ENCODE measurements around the gene RAB5B.
"Not testable (repeated sequence)": the region's sequence is repeated elsewhere in the genome, so short reads cannot be mapped to it uniquely, and the experiment has no call there.

RAB5B gene

DNA sequence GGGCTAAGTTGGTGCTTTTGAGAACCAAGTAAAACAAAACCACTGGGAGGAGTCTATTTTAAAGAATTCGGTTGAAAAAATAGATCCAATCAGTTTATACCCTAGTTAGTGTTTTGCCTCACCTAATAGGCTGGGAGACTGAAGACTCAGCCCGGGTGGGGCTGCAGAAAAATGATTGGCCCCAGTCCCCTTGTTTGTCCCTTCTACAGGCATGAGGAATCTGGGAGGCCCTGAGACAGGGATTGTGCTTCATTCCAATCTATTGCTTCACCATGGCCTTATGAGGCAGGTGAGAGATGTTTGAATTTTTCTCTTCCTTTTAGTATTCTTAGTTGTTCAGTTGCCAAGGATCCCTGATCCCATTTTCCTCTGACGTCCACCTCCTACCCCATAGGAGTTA is 1.8 kb upstream of the RAB5B start:
- DNase-seq (ENCODE audit: low spot score) = no peak
- in situ Hi-C loops (cut with MboI; ENCODE audit: low sequenced_read_pairs, unreplicated experiment) = no loop called here
- TF ChIP-seq, protein P1, sequence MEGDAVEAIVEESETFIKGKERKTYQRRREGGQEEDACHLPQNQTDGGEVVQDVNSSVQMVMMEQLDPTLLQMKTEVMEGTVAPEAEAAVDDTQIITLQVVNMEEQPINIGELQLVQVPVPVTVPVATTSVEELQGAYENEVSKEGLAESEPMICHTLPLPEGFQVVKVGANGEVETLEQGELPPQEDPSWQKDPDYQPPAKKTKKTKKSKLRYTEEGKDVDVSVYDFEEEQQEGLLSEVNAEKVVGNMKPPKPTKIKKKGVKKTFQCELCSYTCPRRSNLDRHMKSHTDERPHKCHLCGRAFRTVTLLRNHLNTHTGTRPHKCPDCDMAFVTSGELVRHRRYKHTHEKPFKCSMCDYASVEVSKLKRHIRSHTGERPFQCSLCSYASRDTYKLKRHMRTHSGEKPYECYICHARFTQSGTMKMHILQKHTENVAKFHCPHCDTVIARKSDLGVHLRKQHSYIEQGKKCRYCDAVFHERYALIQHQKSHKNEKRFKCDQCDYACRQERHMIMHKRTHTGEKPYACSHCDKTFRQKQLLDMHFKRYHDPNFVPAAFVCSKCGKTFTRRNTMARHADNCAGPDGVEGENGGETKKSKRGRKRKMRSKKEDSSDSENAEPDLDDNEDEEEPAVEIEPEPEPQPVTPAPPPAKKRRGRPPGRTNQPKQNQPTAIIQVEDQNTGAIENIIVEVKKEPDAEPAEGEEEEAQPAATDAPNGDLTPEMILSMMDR (IDR thresholded peaks at IDR 0.05; ENCODE audit: borderline replicate concordance, control extremely low read depth, extremely low read depth, insufficient read depth, missing control alignments) = no peak

GRCh38 chr12:55972456-55972855 is 1.4 kb upstream of the RAB5B start:
- TF ChIP-seq, protein P1 (IDR thresholded peaks at IDR 0.05; ENCODE audit: borderline replicate concordance, control extremely low read depth, extremely low read depth, insufficient read depth, missing control alignments) = no peak
- no peak for DNase-seq (ENCODE audit: low spot score)
- in situ Hi-C loops (cut with MboI; ENCODE audit: low sequenced_read_pairs, unreplicated experiment) = no loop called here

GRCh38 chr12:55972911-55973598 is 823 bp upstream of the RAB5B start:
- in situ Hi-C loops (cut with MboI; ENCODE audit: low sequenced_read_pairs, unreplicated experiment) = no loop called here
- TF ChIP-seq, protein P1 (IDR thresholded peaks at IDR 0.05; ENCODE audit: borderline replicate concordance, control extremely low read depth, extremely low read depth, insufficient read depth, missing control alignments) = no peak
- no peak for DNase-seq (ENCODE audit: low spot score)

DNA sequence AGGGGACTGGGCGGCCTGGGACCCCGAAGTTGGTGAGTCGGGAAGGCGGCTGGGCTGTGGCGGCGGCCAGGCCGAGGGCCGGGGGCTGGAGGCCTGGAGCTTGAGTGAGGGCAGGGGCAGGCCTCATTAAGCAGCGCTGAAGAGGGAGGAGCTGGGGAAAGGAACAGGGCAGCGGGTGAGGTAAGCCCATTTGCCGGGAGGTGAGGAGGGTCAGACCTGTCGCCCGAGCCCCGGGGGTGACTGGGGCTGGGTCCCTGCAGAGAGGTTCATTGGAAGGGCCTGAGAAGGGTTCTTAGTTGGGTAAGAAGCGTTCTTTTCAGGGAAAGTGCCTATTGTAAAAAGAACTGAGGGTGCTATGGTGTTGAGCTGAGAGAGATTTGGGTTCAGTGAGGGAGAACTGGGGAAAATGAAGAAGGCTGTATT is 441 bp downstream of the RAB5B start:
- in situ Hi-C loops (cut with MboI; ENCODE audit: low sequenced_read_pairs, unreplicated experiment) = no loop called here
- TF ChIP-seq, protein P1 (IDR thresholded peaks at IDR 0.05; ENCODE audit: borderline replicate concordance, control extremely low read depth, extremely low read depth, insufficient read depth, missing control alignments) = no peak
- DNase-seq (ENCODE audit: low spot score) = peak; percentile 56

DNA sequence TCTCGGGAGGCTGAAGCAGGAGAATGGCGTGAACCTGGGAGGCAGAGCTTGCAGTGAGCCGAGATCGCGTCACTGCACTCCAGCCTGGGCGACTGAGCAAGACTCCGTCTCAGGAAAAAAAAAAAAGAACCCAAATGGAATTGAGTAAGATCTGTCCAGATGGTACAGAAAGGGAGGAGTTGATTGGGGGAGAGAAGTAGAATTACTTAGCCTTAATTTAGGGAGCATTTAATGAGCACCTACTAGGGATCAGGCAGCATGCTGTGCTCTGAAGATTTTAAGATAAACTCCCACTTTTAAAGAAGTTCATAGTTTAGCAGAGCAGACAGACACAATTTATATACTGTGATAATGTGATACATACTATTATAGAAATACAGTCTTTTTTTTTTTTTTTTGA is 4.5 kb downstream of the RAB5B start:
- in situ Hi-C loops (cut with MboI; ENCODE audit: low sequenced_read_pairs, unreplicated experiment) = no loop called here

GRCh38 chr12:55979069-55979468 is 5.2 kb downstream of the RAB5B start:
- DNase-seq (ENCODE audit: low spot score) = no peak
- in situ Hi-C loops (cut with MboI; ENCODE audit: low sequenced_read_pairs, unreplicated experiment) = no loop called here
- TF ChIP-seq, protein P1 (IDR thresholded peaks at IDR 0.05; ENCODE audit: borderline replicate concordance, control extremely low read depth, extremely low read depth, insufficient read depth, missing control alignments) = no peak

More for the DNA sequence above, 4.5 kb downstream of the RAB5B start:
- DNase-seq (ENCODE audit: low spot score) = no peak
- TF ChIP-seq, protein P1 (IDR thresholded peaks at IDR 0.05; ENCODE audit: borderline replicate concordance, control extremely low read depth, extremely low read depth, insufficient read depth, missing control alignments) = no peak

GRCh38 chr12:55981882-55982281 is 8.0 kb downstream of the RAB5B start:
- DNase-seq (ENCODE audit: low spot score); in situ Hi-C loops (cut with MboI; ENCODE audit: low sequenced_read_pairs, unreplicated experiment): not testable (repeated sequence)
